Activated CD4-positive, CD25-positive, alpha-beta regulatory T cell treated with anti-CD3 and anti-CD28 coated beads, Interleukin-2, amount 50 U/mL, for 24 hours (primary cell): Measurements from ENCODE around the gene COL5A2.

Source experiments
- ATAC-seq, 2 donors: fragments of 150-1000 bp; cut with Tn5 transposase; one replicate each; pipeline ENCODE4 v1.10.0; 2021; ENCODE audit warnings: mild to moderate bottlenecking in 1 of 2, moderate library complexity in 1 of 2

The COL5A2 gene

GRCh38 chr2:188984680-188985079 is 194.9 kb downstream of the COL5A2 start:
- no peak for ATAC-seq

GRCh38 chr2:188984065-188984491 is 195.5 kb downstream of the COL5A2 start:
- no peak for ATAC-seq

DNA sequence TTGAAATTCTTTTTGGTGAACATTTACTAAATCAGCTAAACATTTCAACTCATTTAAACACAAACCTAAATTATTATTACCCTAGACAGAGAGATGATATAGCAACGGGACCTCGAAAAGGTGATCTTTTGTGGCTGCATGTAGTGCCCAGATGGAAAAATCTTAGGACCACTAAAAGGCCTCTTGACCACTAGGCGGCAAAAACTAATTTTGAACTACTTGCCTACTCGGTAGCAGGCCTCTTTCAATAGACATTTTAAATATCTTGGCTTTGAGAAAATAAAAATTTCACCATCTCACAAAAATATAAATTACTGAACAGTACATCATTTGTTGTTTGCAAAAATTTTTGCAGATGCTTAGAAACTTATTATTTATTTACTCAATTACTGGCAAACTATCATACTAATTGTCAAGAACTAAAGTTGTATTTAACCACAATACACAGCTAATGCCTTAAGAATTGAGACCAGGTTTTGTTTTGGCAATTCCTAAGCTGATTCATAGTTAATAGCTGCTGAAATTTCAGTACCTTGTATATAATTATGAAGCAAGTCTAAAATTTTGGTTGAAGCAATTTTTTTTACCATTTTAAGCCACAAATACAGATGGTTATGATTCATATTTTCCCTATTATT is 196.0 kb downstream of the COL5A2 start:
- ATAC-seq, result no peak
